Activated T-helper 2 cell treated with anti-CD3 and anti-CD28 coated beads, Interferon-gamma antibody, Interleukin-2, Interleukin-4, amounts not matched to agents 10 μg/mL and 5 μg/mL and 100 μg/mL, durations not matched to agents 14 hours and 24 hours and 36 hours (primary cell): Measurements from ENCODE around the gene SLC16A8. TPM values are rescaled to one million over a fixed set of nuclear protein-coding genes. Genes with fewer than 3 reads are reported as not detected.
A peak's percentile ranks its signal among the peaks of the same experiment; 100 is the strongest.
"Not testable (repeated sequence)": the region's sequence is repeated elsewhere in the genome, so short reads cannot be mapped to it uniquely, and the experiment has no call there.

ENCODE experiments used
- DNase-seq: peaks from one replicate; pipeline ENCODE4 v3.0.0; 2021; ENCODE audit warnings: low spot score
- H3K27ac Mint-ChIP-seq: one replicate; pipeline ENCODE4 v1.8.0; 2021; ENCODE audit warnings: mixed read lengths
- H3K27me3 Mint-ChIP-seq: one replicate; pipeline ENCODE4 v1.8.0; 2021; ENCODE audit warnings: low read depth, mixed read lengths
- H3K36me3 Mint-ChIP-seq: one replicate; pipeline ENCODE4 v1.8.0; 2021; ENCODE audit warnings: low read depth, mixed read lengths
- H3K4me1 Mint-ChIP-seq: one replicate; pipeline ENCODE4 v1.8.0; 2021; ENCODE audit warnings: low read depth, mixed read lengths
- H3K4me3 Mint-ChIP-seq: one replicate; pipeline ENCODE4 v1.8.0; 2021; ENCODE audit warnings: low read depth, mild to moderate bottlenecking, moderate library complexity, mixed read lengths
- H3K9me3 Mint-ChIP-seq: one replicate; pipeline ENCODE4 v1.8.0; 2021; ENCODE audit warnings: mixed read lengths
- intact Hi-C: fragments of 100-400 bp; cut with micrococcal nuclease; formaldehyde crosslinking; loops from one replicate; pipeline ENCODE4 v1.15.1; 2023
- total RNA-seq: library from RNA; stranded (reverse); gene quantifications from 2 replicates; pipeline ENCODE4 v1.2.3, GENCODE V29; 2022

Gene SLC16A8
- total RNA-seq, 1 donor from 2014 or later = not detected

DNA sequence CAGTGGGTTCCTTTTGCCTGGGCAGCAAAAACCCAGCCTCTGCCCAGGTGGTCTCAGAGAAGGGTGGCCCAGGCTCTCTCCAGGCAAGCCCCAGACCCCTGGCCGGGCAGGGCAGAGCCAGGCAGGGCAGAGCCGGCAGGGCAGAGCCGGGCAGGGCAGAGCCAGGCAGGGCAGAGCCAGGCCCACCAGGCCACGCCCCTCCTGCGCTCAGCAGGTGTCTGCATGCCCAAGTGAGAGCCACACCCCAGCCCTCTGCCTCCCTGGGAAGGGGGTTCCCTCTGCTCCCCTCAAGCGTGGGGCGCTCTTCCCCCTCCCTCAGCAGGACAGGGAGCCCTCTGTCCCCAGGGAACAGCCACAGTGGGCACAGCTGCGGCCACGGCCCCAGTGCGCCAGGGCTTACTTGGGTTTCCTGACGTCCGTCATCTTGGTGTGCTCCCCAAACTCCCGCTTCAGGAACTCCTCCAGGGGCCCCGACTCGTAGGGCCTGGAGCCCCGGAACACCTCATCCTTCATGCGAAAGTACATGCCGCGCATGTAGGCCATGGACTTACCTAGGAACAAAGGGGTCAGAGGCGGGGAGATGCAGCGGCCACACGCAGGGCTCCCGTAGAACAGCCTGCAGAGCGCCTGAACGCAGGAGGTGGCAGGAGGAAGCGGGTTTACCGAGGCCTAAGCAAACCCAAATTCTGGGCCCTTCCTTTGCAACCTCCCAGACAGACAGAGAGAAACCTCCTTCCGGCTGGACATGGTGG, 36.6 kb upstream of the SLC16A8 start:
- no peak overlapping the region for H3K27ac Mint-ChIP-seq
- intact Hi-C loops = no loop called here
- H3K9me3 Mint-ChIP-seq = no peaks in the 10 kb centered on the region
- H3K27me3 Mint-ChIP-seq = no peaks in the 10 kb centered on the region
- peaks cover 3% of the 10 kb centered on the region for H3K4me1 Mint-ChIP-seq
- no peak for DNase-seq
- H3K4me3 Mint-ChIP-seq = no peak overlapping the region
- H3K36me3 Mint-ChIP-seq = no peaks in the 10 kb centered on the region

DNA sequence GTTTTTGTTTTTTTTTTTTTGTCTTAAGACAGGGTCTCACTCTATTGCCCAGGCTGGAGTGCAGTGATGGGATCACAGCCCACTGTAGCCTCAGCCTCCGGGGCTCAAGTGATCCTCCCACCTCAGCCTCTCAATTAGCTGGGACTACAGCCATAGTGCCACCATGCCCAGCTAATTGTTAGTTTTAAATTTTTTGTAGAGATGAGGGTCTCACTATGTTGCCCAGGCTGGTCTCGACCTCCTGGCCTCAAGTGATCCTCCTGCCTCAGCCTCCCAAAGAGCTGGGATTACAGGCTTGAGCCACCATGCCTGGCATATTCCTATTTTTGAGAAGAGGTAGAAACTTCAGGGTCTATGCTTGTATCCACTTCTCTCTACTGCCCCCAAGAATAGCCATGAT, 34.8 kb upstream of the SLC16A8 start:
- H3K36me3 Mint-ChIP-seq, H3K4me3 Mint-ChIP-seq, H3K4me1 Mint-ChIP-seq, H3K9me3 Mint-ChIP-seq, H3K27me3 Mint-ChIP-seq, intact Hi-C loops, H3K27ac Mint-ChIP-seq, DNase-seq: not testable (repeated sequence)

DNA sequence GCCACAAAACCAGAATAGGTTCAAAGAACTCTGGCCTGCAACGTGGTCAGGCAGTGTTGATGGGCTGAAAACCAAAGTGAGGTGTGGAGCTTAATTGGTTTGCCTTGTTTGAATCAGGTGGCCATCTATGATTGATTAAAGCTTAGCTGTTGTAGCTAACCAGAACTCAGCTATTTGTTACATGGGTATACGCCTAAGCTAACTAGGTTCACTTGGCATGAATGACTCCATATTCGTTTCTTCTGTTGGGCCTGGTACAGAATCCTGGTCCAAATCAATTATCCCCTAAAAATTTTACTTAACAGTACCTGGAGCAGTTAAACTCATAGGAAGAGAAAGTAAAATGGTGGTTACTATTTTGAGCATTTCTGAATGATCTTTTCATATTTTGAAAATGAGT, 34.2 kb upstream of the SLC16A8 start:
- Mint-ChIP-seq H3K27me3 (no peaks in the 10 kb centered on the region), H3K27ac (no peak overlapping the region), H3K4me1 (no peaks in the 10 kb centered on the region), H3K36me3 (peaks cover 3% of the 10 kb centered on the region), H3K9me3 (no peaks in the 10 kb centered on the region), H3K4me3 (no peak overlapping the region)
- intact Hi-C loops = no loop called here
- DNase-seq = no peak

DNA sequence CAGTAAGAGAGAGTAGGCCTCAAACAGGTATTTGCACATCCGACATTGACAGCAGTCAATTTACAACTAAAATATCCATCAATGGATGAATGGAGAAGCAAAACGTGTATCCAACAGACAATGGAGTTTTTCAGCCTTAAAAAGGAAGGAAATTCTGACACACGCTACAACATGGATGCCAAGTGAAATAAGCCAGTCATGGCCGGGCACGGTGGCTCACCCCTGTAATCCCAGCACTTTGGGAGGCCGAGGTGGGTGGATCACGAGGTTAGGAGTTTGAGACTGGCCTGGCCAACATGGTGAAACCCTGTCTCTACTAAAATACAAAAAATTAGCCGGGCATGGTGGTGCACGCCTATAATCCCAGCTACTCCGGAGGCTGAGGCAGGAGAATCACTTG, 33.6 kb upstream of the SLC16A8 start:
- intact Hi-C loops, DNase-seq, H3K27ac Mint-ChIP-seq, H3K36me3 Mint-ChIP-seq, H3K9me3 Mint-ChIP-seq, H3K27me3 Mint-ChIP-seq, H3K4me1 Mint-ChIP-seq, H3K4me3 Mint-ChIP-seq: not testable (repeated sequence)

DNA sequence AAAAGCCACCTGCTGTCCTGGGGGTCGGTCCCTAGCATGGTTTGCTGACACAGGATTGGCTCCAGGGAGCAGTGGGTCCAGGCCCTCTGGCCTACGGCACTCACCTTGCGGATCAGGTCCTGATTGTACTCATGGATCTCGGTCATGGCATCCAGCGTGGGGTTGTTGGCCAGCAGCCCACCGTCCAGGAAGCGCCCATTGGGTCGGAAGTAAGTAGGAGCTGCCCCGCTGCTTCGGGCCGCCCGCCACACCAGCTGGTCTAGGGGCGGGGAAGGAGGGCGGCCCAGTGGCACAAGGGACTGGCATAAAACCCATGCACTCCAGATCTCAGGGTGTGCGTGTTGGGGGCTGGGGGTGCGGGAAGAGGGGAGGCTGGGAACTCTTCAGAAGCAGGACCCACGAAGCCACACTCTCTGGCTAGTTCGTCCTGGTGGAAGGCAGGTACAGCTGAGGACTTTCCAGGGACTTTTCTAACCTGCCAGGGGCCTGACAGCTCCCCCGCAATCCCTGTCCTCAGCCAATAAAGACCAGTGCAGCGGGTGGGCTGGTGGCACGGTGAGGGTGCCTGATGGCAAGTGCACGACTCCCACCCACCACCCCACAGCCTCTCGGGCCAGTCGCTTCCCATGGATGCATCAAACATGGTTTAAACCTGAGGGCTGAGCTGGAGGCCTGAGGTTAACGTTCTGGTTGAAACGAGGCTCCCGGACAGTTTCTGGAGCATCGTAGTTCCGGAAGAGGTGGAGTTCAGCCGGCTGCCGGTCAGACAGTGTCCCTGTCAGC, 31.6 kb upstream of the SLC16A8 start:
- Mint-ChIP-seq H3K4me1 (no peaks in the 10 kb centered on the region), H3K27ac (no peak overlapping the region), H3K27me3 (no peaks in the 10 kb centered on the region), H3K9me3 (no peaks in the 10 kb centered on the region), H3K4me3 (no peak overlapping the region), H3K36me3 (peaks cover 3% of the 10 kb centered on the region)
- DNase-seq = no peak
- intact Hi-C loops = no loop called here

DNA sequence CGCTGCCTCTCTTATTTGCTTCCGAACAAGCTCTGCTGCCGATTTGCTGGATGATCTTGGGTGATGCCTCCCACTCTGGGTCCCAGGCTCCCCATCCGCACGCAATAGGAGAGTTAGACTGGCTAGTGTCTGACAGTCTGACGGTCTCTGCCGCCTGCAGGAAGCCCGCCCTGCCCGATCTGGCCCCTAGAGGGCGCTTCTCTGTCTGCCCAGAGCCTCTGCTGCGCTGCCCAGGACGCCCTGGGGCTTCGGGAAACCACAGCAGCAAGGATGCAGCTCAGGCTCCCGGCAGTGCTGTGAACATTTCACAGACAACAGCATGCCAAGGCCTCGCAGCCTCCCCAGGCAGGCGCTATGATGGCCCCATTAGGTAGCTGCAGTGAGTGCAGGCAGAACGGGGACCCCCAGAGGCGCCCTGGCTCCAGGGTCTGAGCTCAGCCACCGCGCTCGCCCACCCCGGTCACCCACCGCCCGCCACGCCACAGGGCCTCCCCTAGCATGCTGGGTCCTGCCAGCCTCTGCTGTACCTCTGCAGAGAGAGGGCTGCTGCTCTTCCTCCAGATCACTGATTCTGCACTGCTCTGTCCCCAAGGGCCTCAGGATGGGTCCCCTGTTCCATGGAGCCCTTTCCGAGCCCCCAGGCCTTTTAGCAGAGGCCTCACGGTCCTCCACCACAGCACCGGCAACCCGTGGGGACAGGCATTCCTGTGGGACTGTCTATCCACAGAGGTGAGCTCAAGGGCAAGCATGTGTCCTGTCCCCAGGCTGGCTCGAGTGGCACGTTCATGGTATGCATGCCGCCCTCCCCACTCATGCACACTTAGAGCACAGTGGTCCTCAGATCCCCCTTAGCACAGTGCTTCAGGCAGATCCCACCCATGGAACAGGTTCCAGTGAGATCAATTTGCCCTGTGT, 30.8 kb upstream of the SLC16A8 start:
- intact Hi-C loops = no loop called here
- Mint-ChIP-seq H3K36me3 (peaks cover 3% of the 10 kb centered on the region), H3K9me3 (no peaks in the 10 kb centered on the region), H3K4me3 (no peak overlapping the region), H3K4me1 (no peaks in the 10 kb centered on the region), H3K27me3 (no peaks in the 10 kb centered on the region), H3K27ac (no peak overlapping the region)
- peak; percentile 67 for DNase-seq

DNA sequence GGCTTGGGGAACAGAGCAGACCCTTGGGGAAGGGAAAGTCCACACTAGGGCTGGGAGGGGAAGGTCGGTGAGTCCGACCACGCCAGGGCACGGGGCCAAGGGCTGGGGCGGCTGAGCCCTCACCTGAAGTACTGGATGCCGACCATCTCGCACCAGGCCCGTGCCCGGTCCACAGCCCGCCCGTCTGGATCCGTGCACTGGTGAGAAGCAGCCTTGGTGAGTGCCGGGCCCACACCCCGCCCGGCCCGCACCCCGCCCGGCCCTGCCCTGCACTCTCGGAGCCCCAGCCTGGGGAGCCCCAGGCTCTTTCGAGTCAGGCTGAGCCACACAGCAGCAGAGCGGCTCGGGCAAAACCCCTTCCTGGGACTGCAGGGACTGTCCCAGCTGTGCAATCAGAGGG, 28.4 kb upstream of the SLC16A8 start:
- Mint-ChIP-seq H3K27ac (no peak overlapping the region), H3K4me1 (no peaks in the 10 kb centered on the region), H3K36me3 (peaks cover 3% of the 10 kb centered on the region), H3K9me3 (no peaks in the 10 kb centered on the region), H3K4me3 (no peak overlapping the region), H3K27me3 (no peaks in the 10 kb centered on the region)
- DNase-seq = no peak
- intact Hi-C loops = no loop called here

DNA sequence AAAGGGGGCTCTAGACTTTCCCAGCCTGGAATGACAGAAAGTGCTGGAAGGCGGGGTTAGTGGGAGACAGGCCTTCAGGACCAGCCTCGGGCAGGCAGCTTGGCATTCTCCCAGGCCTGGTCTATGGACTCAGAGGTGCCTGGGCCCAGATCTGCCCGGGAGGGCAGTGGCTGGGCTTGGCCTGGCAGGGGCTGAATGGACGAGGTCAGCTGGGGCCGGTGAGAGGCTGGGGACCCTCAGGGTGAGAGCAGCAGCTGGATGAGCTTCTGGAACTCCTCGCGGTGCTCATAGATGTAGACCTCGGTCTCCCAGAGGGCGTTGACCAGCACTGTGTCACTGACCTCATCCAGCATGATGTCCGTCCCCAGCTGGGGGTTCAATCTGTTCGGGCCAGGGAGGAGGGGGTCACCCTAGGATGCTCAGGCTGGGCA, 28.0 kb upstream of the SLC16A8 start:
- Mint-ChIP-seq H3K36me3 (peaks cover 3% of the 10 kb centered on the region), H3K27me3 (no peaks in the 10 kb centered on the region), H3K27ac (no peak overlapping the region), H3K9me3 (no peaks in the 10 kb centered on the region), H3K4me1 (no peaks in the 10 kb centered on the region), H3K4me3 (no peak overlapping the region)
- no peak for DNase-seq
- intact Hi-C loops = no loop called here

DNA sequence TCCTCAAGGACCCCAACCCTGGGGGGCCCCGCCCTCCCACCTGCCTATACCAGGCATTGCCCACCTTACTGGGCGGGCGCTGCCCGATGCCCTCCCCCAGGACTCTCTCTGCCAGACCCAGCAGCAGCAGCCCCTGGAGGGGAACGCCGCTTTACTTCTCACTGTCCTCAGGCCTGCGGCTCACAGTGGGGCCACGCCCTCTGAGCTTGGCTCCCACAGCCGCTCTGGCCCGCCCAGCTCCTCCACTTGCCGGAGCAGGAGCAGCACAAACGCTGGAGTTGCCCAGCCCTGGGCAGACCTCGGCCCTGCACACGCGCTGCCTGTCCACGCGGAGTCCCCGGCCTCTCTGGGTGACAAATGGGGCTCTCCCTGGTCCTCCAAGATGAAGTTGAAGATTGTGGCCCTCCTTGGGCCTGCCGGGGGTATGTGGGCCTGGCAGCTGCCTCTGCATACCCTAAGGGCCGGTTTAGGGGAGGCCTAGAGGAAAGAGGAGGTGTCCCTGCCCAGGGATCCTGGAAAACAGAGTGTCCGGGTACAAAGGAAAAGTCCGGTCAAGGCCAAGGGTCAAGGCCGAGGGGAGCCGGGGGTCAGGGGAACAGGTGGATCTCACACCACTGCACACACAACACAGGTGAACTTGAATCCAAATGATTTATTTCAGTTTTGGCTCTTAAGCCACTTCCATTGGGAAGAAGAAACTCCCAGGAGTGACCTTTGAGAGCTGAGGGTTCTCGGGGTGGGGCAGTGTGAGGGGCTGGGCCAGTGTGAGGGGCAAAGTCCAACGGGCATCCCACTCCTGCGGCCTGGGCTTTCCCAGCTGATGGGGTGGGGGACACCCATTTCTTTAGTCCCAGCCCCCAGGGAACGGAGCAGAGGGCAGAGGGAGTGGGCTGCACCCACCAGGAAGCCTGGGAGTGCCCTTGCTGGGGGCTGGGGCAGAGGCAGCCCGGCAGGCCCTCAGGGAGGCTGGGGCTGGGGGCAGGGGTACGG, 27.2 kb upstream of the SLC16A8 start:
- H3K4me1 Mint-ChIP-seq = no peaks in the 10 kb centered on the region
- no peaks in the 10 kb centered on the region for H3K27me3 Mint-ChIP-seq
- H3K27ac Mint-ChIP-seq = no peak overlapping the region
- H3K36me3 Mint-ChIP-seq = peaks cover 3% of the 10 kb centered on the region
- H3K9me3 Mint-ChIP-seq = no peaks in the 10 kb centered on the region
- H3K4me3 Mint-ChIP-seq = no peak overlapping the region
- DNase-seq = no peak
- intact Hi-C loops = no loop called here

DNA sequence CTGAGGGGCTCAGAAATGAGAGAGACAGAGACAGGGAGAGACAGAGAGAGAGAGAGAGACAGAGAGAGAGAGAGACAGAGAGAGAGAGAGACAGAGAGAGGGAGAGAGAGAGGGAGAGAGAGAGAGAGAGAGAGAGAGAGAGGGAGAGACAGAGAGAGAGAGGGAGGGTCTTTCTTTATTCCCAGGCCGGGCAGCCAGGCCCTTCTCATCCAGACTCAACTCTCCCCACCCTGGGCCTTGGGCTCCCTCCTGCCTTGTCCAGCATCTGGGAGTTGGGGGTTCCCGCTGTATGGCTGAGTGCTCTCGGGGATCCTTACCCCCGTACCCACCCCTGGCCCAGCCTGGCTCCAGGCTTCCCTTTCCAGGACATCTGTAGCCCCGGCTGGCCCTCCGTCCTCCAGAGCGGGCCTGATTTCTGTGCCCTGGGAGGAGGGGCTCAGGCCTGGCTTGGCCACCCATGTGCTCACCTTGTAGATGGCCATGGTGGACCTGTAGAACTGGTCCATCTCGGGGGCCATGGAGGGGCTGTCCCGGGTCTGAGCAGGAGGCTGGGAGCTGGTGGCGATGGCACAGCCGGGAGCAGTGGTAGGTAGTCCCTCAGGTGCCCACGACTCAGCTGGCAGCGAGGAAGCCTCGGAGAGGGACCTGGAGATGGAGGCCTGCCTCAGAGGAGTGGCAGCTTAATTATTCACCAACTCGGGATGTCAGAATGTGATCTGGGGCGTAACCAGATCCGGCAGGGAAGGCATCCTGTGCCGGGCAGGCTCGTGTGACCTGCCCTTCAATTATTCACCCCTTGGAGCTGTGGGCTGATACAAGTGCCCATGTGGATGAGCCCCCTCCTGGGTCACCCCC, 26.3 kb upstream of the SLC16A8 start, which contains the start of gene BAIAP2L2:
TSS of gene BAIAP2L2 (minus strand) at position 677 of the 855 bp plus-strand sequence. CDS start at position 518, 159 bp downstream.
- no peak within 1 kb of the TSS for H3K4me3 Mint-ChIP-seq
- H3K36me3 Mint-ChIP-seq = peaks cover 3% of the 10 kb centered on the region
- intact Hi-C loops = no loop called here
- no peak for DNase-seq
- H3K4me1 Mint-ChIP-seq = no peaks in the 10 kb centered on the region
- no peak within 1 kb of the TSS for H3K27ac Mint-ChIP-seq
- H3K27me3 Mint-ChIP-seq = no peaks in the 10 kb centered on the region
- no peaks in the 10 kb centered on the region for H3K9me3 Mint-ChIP-seq

DNA sequence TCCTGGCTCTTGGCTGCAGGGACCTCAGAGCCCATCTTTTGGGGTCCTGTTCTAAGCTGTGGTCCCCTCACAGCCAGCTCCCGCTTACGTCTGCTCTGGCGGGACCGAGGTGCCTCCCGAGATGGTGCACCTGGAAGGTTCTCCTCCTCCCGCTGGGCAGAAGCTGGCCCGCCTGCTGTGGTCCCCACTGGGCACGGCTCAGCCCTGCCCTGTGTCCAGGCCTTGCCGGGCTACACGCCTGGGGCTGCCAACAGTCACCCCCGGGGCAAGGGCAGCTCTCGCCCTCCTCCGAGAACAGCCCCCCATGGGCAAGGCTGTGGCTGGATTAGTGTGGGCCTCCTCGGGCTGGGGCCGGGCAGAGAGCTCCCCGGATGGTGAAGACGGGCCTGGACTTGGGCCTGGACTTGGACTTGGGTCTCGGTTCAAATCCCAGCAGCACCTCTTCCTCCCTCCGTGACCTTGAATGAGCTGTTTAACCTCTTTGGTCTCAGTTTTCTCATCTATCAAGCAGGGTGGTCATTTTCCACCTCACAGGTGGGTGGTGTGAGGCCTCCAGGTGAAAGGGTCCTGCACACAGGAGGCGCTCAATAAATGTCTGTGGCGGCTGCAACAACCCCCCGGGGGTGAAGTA, 25.5 kb upstream of the SLC16A8 start:
- Mint-ChIP-seq H3K4me3 (no peak overlapping the region), H3K27ac (no peak overlapping the region), H3K36me3 (peaks cover 2% of the 10 kb centered on the region), H3K4me1 (peaks cover 4% of the 10 kb centered on the region), H3K9me3 (no peaks in the 10 kb centered on the region), H3K27me3 (no peaks in the 10 kb centered on the region)
- no peak for DNase-seq
- intact Hi-C loops = loop anchor here (10.0 kb wide), 1 partner anchor 245 kb away; no protein-coding TSS in a partner anchor
